ENCODE results near the gene FAM118A.

The FAM118A gene

DNA sequence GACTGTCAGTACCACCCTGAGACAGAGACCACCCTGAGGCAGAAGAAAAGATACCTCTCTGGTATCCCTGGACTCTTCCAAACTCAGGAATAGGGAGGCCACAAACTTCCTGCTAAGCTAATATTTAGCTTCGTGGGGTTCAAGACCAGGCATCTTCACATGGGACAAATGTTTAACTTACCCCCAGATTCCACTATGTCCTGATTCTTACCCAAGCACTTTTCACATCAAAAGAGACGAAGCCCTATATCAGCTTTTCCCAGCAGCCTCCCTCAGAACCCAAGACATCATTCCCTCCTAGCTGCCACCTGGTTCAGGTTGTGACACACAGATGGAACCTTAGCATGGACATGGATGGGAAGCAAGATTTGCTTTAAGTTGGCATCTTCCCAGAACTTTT lies 71.6 kb downstream of the FAM118A start:
- no peak for DNase-seq (ENCODE audit: low read depth)

DNA sequence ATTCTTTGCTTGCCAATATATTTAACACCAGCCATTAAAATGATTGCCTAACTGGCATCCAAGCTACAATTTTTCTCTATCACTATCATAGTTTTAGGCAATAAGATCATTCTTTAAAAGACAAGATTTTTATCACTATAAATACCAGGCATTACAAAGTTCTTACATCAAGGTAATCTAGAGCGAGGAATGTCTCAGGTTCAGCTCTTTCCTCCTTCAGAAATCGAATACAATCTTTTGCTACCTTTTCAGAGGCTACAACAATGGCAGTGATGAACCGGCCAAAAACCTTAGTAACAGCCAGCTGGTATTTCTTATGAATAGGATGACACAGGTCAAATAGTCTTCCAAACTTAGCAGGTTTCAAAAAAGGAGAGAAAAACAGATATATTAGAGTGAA lies 79.8 kb downstream of the FAM118A start:
- DNase-seq (ENCODE audit: low read depth), result no peak

Data from ELR (cell line).